ENCODE data around the gene KLHL1.

The KLHL1 gene

GRCh38 chr13:69751259-69751658 lies 357.0 kb downstream of the KLHL1 start:
- no peak for DNase-seq
- intact Hi-C loops (cut with DNase I) = no loop called here

GRCh38 chr13:69737129-69737935 lies 370.9 kb downstream of the KLHL1 start:
- intact Hi-C loops (cut with DNase I) = no loop called here
- no peak for DNase-seq

GRCh38 chr13:69721631-69722030 lies 386.6 kb downstream of the KLHL1 start:
- intact Hi-C loops (cut with DNase I) = no loop called here
- no peak for DNase-seq

GRCh38 chr13:69720278-69720983 lies 387.8 kb downstream of the KLHL1 start:
- intact Hi-C loops (cut with DNase I) = no loop called here
- no peak for DNase-seq

GRCh38 chr13:69706807-69707206 lies 401.4 kb downstream of the KLHL1 start:
- no peak for DNase-seq
- intact Hi-C loops (cut with DNase I) = no loop called here

- intact Hi-C loops (cut with DNase I) = no loop called here
- no peak for DNase-seq
These were observed 403.9 kb downstream of the KLHL1 start for GRCh38 chr13:69704311-69704710.

GRCh38 chr13:69690999-69691398 lies 417.3 kb downstream of the KLHL1 start:
- DNase-seq = no peak
- intact Hi-C loops (cut with DNase I) = no loop called here

GRCh38 chr13:69683921-69684686 lies 424.1 kb downstream of the KLHL1 start:
- no peak for DNase-seq
- intact Hi-C loops (cut with DNase I) = no loop called here

- intact Hi-C loops (cut with DNase I) = no loop called here
- no peak for DNase-seq
These were observed 426.5 kb downstream of the KLHL1 start for GRCh38 chr13:69681722-69682121.

GRCh38 chr13:69677343-69677742 lies 430.9 kb downstream of the KLHL1 start:
- DNase-seq = no peak
- intact Hi-C loops (cut with DNase I) = no loop called here

- DNase-seq = no peak
- intact Hi-C loops (cut with DNase I) = no loop called here
These were observed 432.0 kb downstream of the KLHL1 start for GRCh38 chr13:69676286-69676685.

GRCh38 chr13:69660155-69660554 lies 448.1 kb downstream of the KLHL1 start:
- intact Hi-C loops (cut with DNase I) = no loop called here
- no peak for DNase-seq

- intact Hi-C loops (cut with DNase I) = no loop called here
- no peak for DNase-seq
These were observed 450.6 kb downstream of the KLHL1 start for GRCh38 chr13:69657676-69658075.

GRCh38 chr13:69654392-69654791 lies 453.9 kb downstream of the KLHL1 start:
- DNase-seq = no peak
- intact Hi-C loops (cut with DNase I) = no loop called here

All from head of caudate nucleus (tissue), 42 donors.